GM12873 (cell line): ENCODE measurements around the gene OR52K1.

Source experiments
- CTCF ChIP-seq: IDR thresholded peaks from 2 replicates; pipeline ENCODE4 v1.5.1; 2012; ENCODE audit warnings: low read depth, mild to moderate bottlenecking, moderate library complexity, low read length, control low read depth; ENCODE audit not compliant: insufficient read depth; ENCODE audit errors: missing control alignments

OR52K1 gene

DNA sequence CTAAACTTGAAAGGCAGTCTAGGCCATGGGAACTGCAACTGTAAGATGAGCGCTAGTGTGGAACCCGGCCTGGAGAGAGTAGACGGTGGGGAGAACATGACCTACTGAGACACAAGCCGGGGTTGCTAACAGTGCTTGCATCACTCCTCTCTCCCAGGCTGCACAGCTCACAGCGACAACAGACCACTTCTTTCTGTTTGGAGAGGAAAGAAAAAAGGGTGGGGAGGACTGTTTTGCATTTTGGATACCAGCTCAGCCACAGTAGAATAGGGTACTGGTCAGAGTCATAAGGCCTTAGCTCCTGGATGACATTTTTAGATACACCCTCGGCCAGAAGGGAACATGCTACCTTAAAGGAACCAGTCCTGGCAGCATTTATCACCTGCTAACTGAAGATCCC lies 40.3 kb downstream of the OR52K1 start:
- no peak for TF ChIP-seq CTCF

DNA sequence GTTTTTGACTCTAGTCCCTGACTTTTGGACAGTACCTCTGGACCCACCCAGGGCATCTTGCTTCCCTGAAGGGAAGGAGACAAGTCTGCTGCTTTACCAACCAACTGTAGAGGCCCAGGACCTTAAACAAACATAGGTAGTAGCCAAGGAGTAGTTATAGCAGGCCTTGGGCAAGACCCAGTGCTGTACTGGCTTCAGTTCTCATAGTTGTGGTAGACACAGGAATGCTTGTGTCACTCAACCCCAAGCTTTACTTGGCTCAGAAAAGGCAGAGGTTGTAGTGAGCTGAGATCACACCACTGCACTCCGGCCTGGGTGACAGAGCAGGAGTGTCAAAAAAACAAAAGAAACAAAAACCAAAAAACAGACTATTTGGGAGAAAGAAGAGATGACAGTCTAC lies 41.2 kb downstream of the OR52K1 start:
- no peak for TF ChIP-seq CTCF

DNA sequence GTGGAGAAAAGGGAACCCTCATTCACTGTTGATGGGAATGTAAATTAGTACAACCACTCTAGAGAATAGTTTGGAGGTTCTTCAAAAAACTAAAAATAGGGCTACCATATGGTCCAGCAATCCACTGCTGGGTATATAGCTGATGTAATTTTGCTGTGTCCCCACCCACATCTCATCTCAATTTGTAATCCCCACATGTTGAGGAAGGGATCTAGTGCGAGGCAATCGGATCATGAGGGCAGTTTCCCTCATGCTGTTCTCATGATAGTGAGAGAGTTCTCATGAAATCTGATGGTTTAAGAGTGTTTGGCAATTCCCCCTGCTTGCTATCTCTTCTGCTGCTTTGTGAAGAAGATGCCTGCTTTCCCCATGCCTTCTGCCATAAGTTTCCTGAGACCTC lies 45.5 kb downstream of the OR52K1 start:
- TF ChIP-seq CTCF, result no peak

DNA sequence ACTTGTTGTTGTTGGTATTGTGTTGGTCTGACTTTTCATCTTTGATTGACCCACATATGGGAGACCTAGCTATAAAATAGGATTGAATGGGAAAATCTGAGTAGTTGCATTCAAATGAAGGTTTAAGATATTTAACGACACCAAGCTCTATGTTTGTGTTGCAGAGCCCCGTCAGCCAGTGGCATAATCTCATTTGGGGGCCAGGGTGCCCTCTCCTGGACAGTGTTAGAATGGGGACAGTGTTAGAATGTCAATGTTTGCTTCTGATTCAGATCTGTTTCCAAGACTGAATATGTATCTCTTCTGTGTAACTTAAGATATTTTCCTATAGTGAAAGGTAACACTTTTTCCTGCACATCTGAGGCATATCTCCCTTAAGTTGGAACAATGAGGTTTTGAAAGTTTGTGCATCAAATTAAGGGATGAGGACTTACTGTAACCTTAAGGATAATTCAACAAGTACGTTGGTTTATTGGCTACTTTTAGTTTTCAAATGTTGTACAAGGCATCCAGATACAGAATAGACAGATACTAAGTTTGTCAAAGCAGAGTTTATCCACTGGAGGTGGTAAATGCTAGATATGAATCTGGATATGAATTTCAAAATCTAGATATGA lies 57.3 kb downstream of the OR52K1 start:
- TF ChIP-seq CTCF, result peak; percentile 79

GRCh38 chr11:4541071-4541470 lies 58.6 kb downstream of the OR52K1 start:
- no peak for TF ChIP-seq CTCF
